H1 (cell line): ENCODE results near the gene DCAF6. TPM values are rescaled to one million over a fixed set of nuclear protein-coding genes. Genes with fewer than 3 reads are reported as not detected.

Experiments
- BCL11A ChIP-seq, 2 experiments: IDR thresholded peaks; one replicate each; pipeline ENCODE4 v1.6.1; 2011; ENCODE audit warnings: low read depth in 2 of 2, low read length in 2 of 2, mild to moderate bottlenecking in 2 of 2
- EGR1 ChIP-seq: IDR thresholded peaks from 2 replicates; pipeline ENCODE4 v1.6.1; 2011; ENCODE audit warnings: low read depth, low read length, borderline replicate concordance
- EP300 ChIP-seq, 2 experiments: IDR thresholded peaks; 1 replicate in 1 of 2; 2 replicates in 1 of 2; pipeline ENCODE4 v1.6.1; 2011 to 2012; ENCODE audit warnings: low read depth in 2 of 2, low read length in 2 of 2, mild to moderate bottlenecking in 2 of 2, borderline replicate concordance in 1 of 2, inconsistent platforms in 1 of 2, moderate library complexity in 1 of 2
- GABPA ChIP-seq: IDR thresholded peaks from 2 replicates; pipeline ENCODE4 v1.6.1; 2011; ENCODE audit warnings: mild to moderate bottlenecking, low read length, moderate library complexity, borderline replicate concordance; ENCODE audit not compliant: insufficient read depth
- KDM5A ChIP-seq: fragments of 200-600 bp; IDR thresholded peaks from 2 replicates; pipeline ENCODE4 v1.7.1; 2012; ENCODE audit warnings: mild to moderate bottlenecking, low read length, inconsistent platforms, mixed read lengths
- MAFK ChIP-seq: IDR thresholded peaks from 2 replicates; pipeline ENCODE4 v1.6.1; 2012; ENCODE audit warnings: low read depth, mild to moderate bottlenecking, improper control_type of control experiment, low read length
- RAD21 ChIP-seq, 2 experiments: IDR thresholded peaks in 1 of 2; conservative IDR thresholded peaks in 1 of 2; 2 replicates each; pipeline ENCODE4 v1.6.1; 2011; ENCODE audit warnings: low read depth in 2 of 2, low read length in 2 of 2, improper control_type of control experiment in 1 of 2, inconsistent platforms in 1 of 2, mild to moderate bottlenecking in 1 of 2, moderate library complexity in 1 of 2
- RNF2 ChIP-seq: fragments of 200-900, 300-1000 bp; sonication (generic); IDR thresholded peaks from 2 replicates; pipeline ENCODE4 v1.7.1; 2016; ENCODE audit warnings: borderline replicate concordance, low read depth, mild to moderate bottlenecking, antibody characterized with exemption, low read length; ENCODE audit not compliant: poor library complexity, severe bottlenecking; ENCODE audit errors: missing control alignments
- SIX5 ChIP-seq: IDR thresholded peaks from 2 replicates; pipeline ENCODE4 v1.6.1; 2011; ENCODE audit warnings: mild to moderate bottlenecking, low read depth, low read length
- SP2 ChIP-seq: IDR thresholded peaks from 2 replicates; pipeline ENCODE4 v1.6.1; 2012; ENCODE audit warnings: mild to moderate bottlenecking, low read length, inconsistent platforms
- SP4 ChIP-seq: IDR thresholded peaks from 2 replicates; pipeline ENCODE4 v1.6.1; 2012; ENCODE audit warnings: low read length, inconsistent platforms
- polyA plus RNA-seq, 7 experiments: library from polyadenylated mRNA; depleted of rRNA in 3 of 7; stranded (reverse) in 5 of 7; unstranded in 2 of 7; fragments of >200 nt in 5 of 7; fragments of 200-250 nt in 2 of 7; gene quantifications; 1 replicate in 5 of 7; 2 replicates in 1 of 7; 4 replicates in 1 of 7; pipeline versions ENCODE4 v1.2.1 to v1.2.3, GENCODE V29; 2011 to 2013; ENCODE audit warnings: missing spikeins in 2 of 7, mixed read lengths in 2 of 7
- total RNA-seq: library from RNA; stranded (reverse); fragmentation: NEBNext Ultra II Directional; extraction: Animal tissue kit (Norgen Biotek cat#: 25700); gene quantifications from 2 replicates; pipeline ENCODE4 v1.2.1, GENCODE V29; 2021
- TF ChIP-seq, protein P1 (sequence below): IDR thresholded peaks from 2 replicates; pipeline ENCODE4 v1.6.1; 2011; ENCODE audit warnings: low read depth, mild to moderate bottlenecking, low read length; ENCODE audit not compliant: insufficient read depth
- TF ChIP-seq, protein P2 (sequence below): IDR thresholded peaks from 2 replicates; pipeline ENCODE4 v1.6.1; 2012; ENCODE audit warnings: inconsistent platforms

DCAF6 gene
- total and polyA plus RNA-seq, 2 of the 8 experiments (the other 6 are each of a cell fraction or from before 2014, with no cell fraction given) = 12.3 to 17.4 TPM

GRCh38 chr1:168084396-168085231 is 148.1 kb downstream of the DCAF6 start (continued):
- no peak for TF ChIP-seq BCL11A (IDR thresholded peaks at IDR 0.05; ENCODE audit: low read depth in 2 of 2, low read length in 2 of 2)
- no peak for TF ChIP-seq EP300 (IDR thresholded peaks at IDR 0.05; ENCODE audit: borderline replicate concordance in 1 of 2, low read depth in 2 of 2, low read length in 2 of 2)
- TF ChIP-seq MAFK = peak; percentile 28; the same call in 1 of the 2 replicates
- TF ChIP-seq, protein P1, sequence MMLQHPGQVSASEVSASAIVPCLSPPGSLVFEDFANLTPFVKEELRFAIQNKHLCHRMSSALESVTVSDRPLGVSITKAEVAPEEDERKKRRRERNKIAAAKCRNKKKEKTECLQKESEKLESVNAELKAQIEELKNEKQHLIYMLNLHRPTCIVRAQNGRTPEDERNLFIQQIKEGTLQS = no peak
- no peak for TF ChIP-seq EGR1
- no peak for TF ChIP-seq SIX5
- peak; percentile 64 to 73 for TF ChIP-seq RAD21 (IDR thresholded peaks at IDR 0.05 in 1 of 2, conservative IDR thresholded peaks at IDR 0.05 in 1 of 2; ENCODE audit: low read depth in 2 of 2, low read length in 2 of 2)
- TF ChIP-seq, protein P2, sequence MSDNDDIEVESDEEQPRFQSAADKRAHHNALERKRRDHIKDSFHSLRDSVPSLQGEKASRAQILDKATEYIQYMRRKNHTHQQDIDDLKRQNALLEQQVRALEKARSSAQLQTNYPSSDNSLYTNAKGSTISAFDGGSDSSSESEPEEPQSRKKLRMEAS = no peak
- TF ChIP-seq GABPA = no peak
- TF ChIP-seq SP2 = no peak
- no peak for TF ChIP-seq KDM5A
- TF ChIP-seq RNF2 = no peak
- no peak for TF ChIP-seq SP4
